Urothelium cell line (cell line): ENCODE results near the gene KNL1.
A peak's percentile ranks its signal among the peaks of the same experiment; 100 is the strongest.
"Not testable (repeated sequence)": the region's sequence is repeated elsewhere in the genome, so short reads cannot be mapped to it uniquely, and the experiment has no call there.

Experiments used
- DNase-seq: peaks from one replicate; pipeline ENCODE4 v3.0.0; 2011; ENCODE audit warnings: low spot score, mixed read lengths
- FAIRE-seq: peaks from 2 replicates; lab custom pipeline; 2011; peaks lifted over from hg19 to GRCh38; lab: Jason Lieb, UNC

Gene KNL1

GRCh38 chr15:40647523-40647922 lies 53.5 kb downstream of the KNL1 start:
- DNase-seq, result no peak
- no peak for FAIRE-seq

- no peak for DNase-seq
- no peak for FAIRE-seq
Measured at GRCh38 chr15:40650479-40650878, 56.4 kb downstream of the KNL1 start.

GRCh38 chr15:40660686-40661085 lies 66.6 kb downstream of the KNL1 start:
- DNase-seq, result no peak
- no peak for FAIRE-seq

GRCh38 chr15:40664909-40665308 lies 70.9 kb downstream of the KNL1 start:
- no peak for DNase-seq
- FAIRE-seq, result no peak

- FAIRE-seq, DNase-seq: not testable (repeated sequence)
Measured at GRCh38 chr15:40676290-40676689, 82.2 kb downstream of the KNL1 start.

GRCh38 chr15:40676906-40677305 lies 82.9 kb downstream of the KNL1 start:
- not testable (repeated sequence) for FAIRE-seq, DNase-seq

- FAIRE-seq (no peak), DNase-seq (no peak)
Measured at GRCh38 chr15:40680151-40680550, 86.1 kb downstream of the KNL1 start.

GRCh38 chr15:40680959-40681358 lies 86.9 kb downstream of the KNL1 start:
- FAIRE-seq, DNase-seq: not testable (repeated sequence)

GRCh38 chr15:40684381-40684780 lies 90.3 kb downstream of the KNL1 start:
- FAIRE-seq, result no peak
- DNase-seq, result no peak

GRCh38 chr15:40685376-40685775 lies 91.3 kb downstream of the KNL1 start:
- FAIRE-seq, result no peak
- DNase-seq, result no peak

- FAIRE-seq, result no peak
- DNase-seq, result no peak
Measured at GRCh38 chr15:40688932-40689799, 95.1 kb downstream of the KNL1 start.

- DNase-seq, result no peak
- no peak for FAIRE-seq
Measured at GRCh38 chr15:40691737-40692136, 97.7 kb downstream of the KNL1 start.

GRCh38 chr15:40693904-40694687 lies 100.0 kb downstream of the KNL1 start:
- no peak for DNase-seq
- FAIRE-seq, result no peak

- FAIRE-seq (peak; percentile 9), DNase-seq (peak; percentile 95)
Measured at GRCh38 chr15:40694688-40695468, 100.8 kb downstream of the KNL1 start, which contains the start of gene RAD51. Gene RAD51 (plus strand): TSS chr15:40695174. CDS start chr15:40698759, 3,585 bp downstream.

GRCh38 chr15:40695469-40695890 lies 101.4 kb downstream of the KNL1 start:
- FAIRE-seq (no peak), DNase-seq (no peak)

GRCh38 chr15:40696228-40696627 lies 102.2 kb downstream of the KNL1 start:
- FAIRE-seq (no peak), DNase-seq (no peak)

- no peak for FAIRE-seq
Measured at GRCh38 chr15:40697916-40698315, 103.9 kb downstream of the KNL1 start.

GRCh38 chr15:40702077-40702476 lies 108.0 kb downstream of the KNL1 start:
- FAIRE-seq, result no peak
- DNase-seq, result no peak

More at GRCh38 chr15:40697916-40698315, 103.9 kb downstream of the KNL1 start:
- DNase-seq, result no peak

- no peak for FAIRE-seq
Measured at GRCh38 chr15:40706121-40706520, 112.1 kb downstream of the KNL1 start.

More at GRCh38 chr15:40706121-40706520, 112.1 kb downstream of the KNL1 start:
- no peak for DNase-seq
